Astrocyte (in vitro differentiated cells and primary cell): ENCODE measurements around the gene OGFOD3. TPM values are rescaled to one million over a fixed set of nuclear protein-coding genes. Genes with fewer than 3 reads are reported as not detected.

Source experiments
- DNase-seq: peaks from one replicate; pipeline ENCODE4 v3.0.0-alpha.2; 2010; ENCODE audit warnings: low read depth
- FAIRE-seq: peaks from 2 replicates; lab custom pipeline; 2011; peaks lifted over from hg19 to GRCh38; lab: Jason Lieb, UNC
- H2AFZ ChIP-seq: 2 replicates; pipeline ENCODE4 v1.6.0; 2012; ENCODE audit warnings: low read depth, low read length, inconsistent platforms
- H3K27ac ChIP-seq: 2 replicates; pipeline ENCODE4 v1.5.1; 2011; ENCODE audit warnings: low read depth, low read length, inconsistent platforms
- H3K27me3 ChIP-seq: 2 replicates; pipeline ENCODE4 v1.6.0; 2011; ENCODE audit warnings: low read length, inconsistent platforms; ENCODE audit not compliant: insufficient read depth
- H3K36me3 ChIP-seq: 2 replicates; pipeline ENCODE4 v1.5.1; 2011; ENCODE audit warnings: low read length, inconsistent platforms; ENCODE audit not compliant: insufficient read depth
- H3K4me1 ChIP-seq: 2 replicates; pipeline ENCODE4 v1.5.1; 2011; ENCODE audit warnings: low read length, inconsistent platforms; ENCODE audit not compliant: insufficient read depth
- H3K4me2 ChIP-seq: 2 replicates; pipeline ENCODE4 v1.6.0; 2012; ENCODE audit warnings: low read length, inconsistent platforms
- H3K4me3 ChIP-seq: 2 replicates; pipeline ENCODE4 v1.5.1; 2011; ENCODE audit warnings: low read depth, mild to moderate bottlenecking, low read length, inconsistent platforms; ENCODE audit not compliant: insufficient read depth
- H3K79me2 ChIP-seq: 2 replicates; pipeline ENCODE4 v1.6.0; 2012; ENCODE audit warnings: mild to moderate bottlenecking, low read length, inconsistent platforms; ENCODE audit not compliant: insufficient read depth
- H3K9ac ChIP-seq: 2 replicates; pipeline ENCODE4 v1.6.0; 2012; ENCODE audit warnings: mild to moderate bottlenecking, low read length, inconsistent platforms
- H3K9me3 ChIP-seq: 2 replicates; pipeline ENCODE4 v1.5.1; 2012; ENCODE audit warnings: low read depth, mild to moderate bottlenecking, low read length, inconsistent platforms; ENCODE audit not compliant: insufficient read depth
- H4K20me1 ChIP-seq: 2 replicates; pipeline ENCODE4 v1.6.0; 2012; ENCODE audit warnings: low read length, inconsistent platforms; ENCODE audit not compliant: insufficient read depth
- H3K27ac Mint-ChIP-seq: one replicate; pipeline ENCODE4 v1.8.0; 2021; ENCODE audit warnings: mild to moderate bottlenecking, mixed read lengths; ENCODE audit not compliant: unreplicated experiment
- H3K27me3 Mint-ChIP-seq: one replicate; pipeline ENCODE4 v1.8.0; 2021; ENCODE audit warnings: low read depth, mixed read lengths; ENCODE audit not compliant: unreplicated experiment
- H3K36me3 Mint-ChIP-seq: one replicate; pipeline ENCODE4 v1.8.0; 2021; ENCODE audit warnings: low read depth, mixed read lengths; ENCODE audit not compliant: unreplicated experiment
- H3K4me1 Mint-ChIP-seq: one replicate; pipeline ENCODE4 v1.8.0; 2021; ENCODE audit warnings: low read depth, mixed read lengths; ENCODE audit not compliant: unreplicated experiment
- H3K4me3 Mint-ChIP-seq: one replicate; pipeline ENCODE4 v1.8.0; 2021; ENCODE audit warnings: mild to moderate bottlenecking, moderate library complexity, mixed read lengths; ENCODE audit not compliant: unreplicated experiment
- H3K9me3 Mint-ChIP-seq: one replicate; pipeline ENCODE4 v1.8.0; 2021; ENCODE audit warnings: mild to moderate bottlenecking, mixed read lengths; ENCODE audit not compliant: unreplicated experiment
- CTCF ChIP-seq: IDR thresholded peaks from 2 replicates; pipeline ENCODE4 v1.5.1; 2011; ENCODE audit warnings: low read depth, mild to moderate bottlenecking, inconsistent platforms, low read length, moderate library complexity; ENCODE audit not compliant: insufficient read depth
- EZH2 ChIP-seq: IDR thresholded peaks from 2 replicates; pipeline ENCODE4 v1.6.1; 2012; ENCODE audit warnings: mild to moderate bottlenecking, low read length, inconsistent platforms; ENCODE audit not compliant: insufficient read depth
- total RNA-seq: library from RNA; stranded (reverse); gene quantifications from 2 replicates; pipeline ENCODE4 v1.2.1, GENCODE V29; 2021

Gene OGFOD3
- total RNA-seq, 1 donor from 2014 or later, result 20.9 TPM

DNA sequence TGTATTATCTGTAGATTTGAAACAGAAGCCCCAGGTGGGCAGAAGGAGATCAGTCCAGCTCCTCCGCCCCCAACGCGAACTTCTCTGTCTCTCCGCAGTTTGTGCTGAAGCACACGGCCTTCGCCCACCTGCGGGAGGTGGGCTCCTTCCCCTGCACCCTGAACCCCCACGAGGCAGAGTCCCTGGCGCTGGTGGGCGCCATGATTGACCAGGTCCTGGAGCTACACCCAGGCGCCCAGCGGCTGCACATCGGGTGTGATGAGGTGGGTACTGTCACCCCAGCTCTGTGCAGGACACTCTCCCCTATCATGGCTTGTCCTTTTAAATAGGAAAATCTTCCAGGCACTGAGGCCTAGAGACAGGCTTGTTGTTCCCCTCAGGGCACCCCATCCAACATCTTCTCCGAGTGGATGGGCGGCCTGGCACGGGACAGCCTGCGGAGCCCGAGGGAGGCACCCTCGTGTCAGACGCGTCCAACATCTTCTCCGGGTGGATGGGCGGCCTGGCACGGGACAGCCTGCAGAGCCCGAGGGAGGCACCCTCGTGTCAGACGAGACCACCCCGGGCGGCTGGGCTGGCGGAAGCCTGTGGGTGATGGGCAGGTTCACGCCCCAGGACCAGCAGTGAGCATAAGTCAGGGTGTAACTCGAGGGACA lies 15.3 kb upstream of the OGFOD3 start:
- peaks cover 4% of the 10 kb centered on the region for H3K4me1 ChIP-seq
- H3K9ac ChIP-seq, result no peak overlapping the region
- H3K27ac Mint-ChIP-seq, result no peak overlapping the region
- H3K4me3 ChIP-seq, result no peak overlapping the region
- peaks cover 7% of the 10 kb centered on the region for H3K36me3 Mint-ChIP-seq
- H3K9me3 Mint-ChIP-seq, result no peaks in the 10 kb centered on the region
- no peaks in the 10 kb centered on the region for H3K36me3 ChIP-seq
- H3K27me3 ChIP-seq, result no peaks in the 10 kb centered on the region
- no peaks in the 10 kb centered on the region for H4K20me1 ChIP-seq
- H3K9me3 ChIP-seq, result no peaks in the 10 kb centered on the region
- TF ChIP-seq CTCF (no peak), EZH2 (no peak)
- no peak for FAIRE-seq
- H3K4me3 Mint-ChIP-seq, result no peak overlapping the region
- H3K4me2 ChIP-seq, result no peak overlapping the region
- no peak overlapping the region for H2AFZ ChIP-seq
- no peak overlapping the region for H3K27ac ChIP-seq
- no peaks in the 10 kb centered on the region for H3K79me2 ChIP-seq
- H3K4me1 Mint-ChIP-seq, result peaks cover 3% of the 10 kb centered on the region
- DNase-seq, result no peak
- H3K27me3 Mint-ChIP-seq, result peaks cover 9% of the 10 kb centered on the region

DNA sequence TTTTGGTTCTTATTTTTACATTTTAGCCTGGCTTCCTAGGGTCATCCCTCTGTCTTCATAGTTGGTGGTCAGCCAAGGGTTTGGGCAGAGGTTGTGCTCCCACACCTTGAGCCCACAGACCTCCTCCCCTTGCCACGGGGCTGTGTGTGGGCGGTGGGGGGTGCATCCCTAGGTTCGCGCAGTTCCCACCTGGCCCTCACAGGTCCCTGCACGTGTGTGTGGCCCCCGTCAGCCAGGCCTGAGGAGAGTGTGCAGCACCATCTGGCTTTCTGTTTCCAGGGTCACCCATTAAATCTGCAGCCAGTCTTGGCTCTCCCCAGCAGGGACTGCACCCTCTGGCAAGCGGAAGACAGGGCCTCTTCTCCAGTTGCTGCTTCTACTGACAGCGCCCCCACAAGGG lies 13.6 kb upstream of the OGFOD3 start:
- TF ChIP-seq CTCF (no peak), EZH2 (no peak)
- H3K27me3 Mint-ChIP-seq, result peaks cover 13% of the 10 kb centered on the region
- no peak for DNase-seq

DNA sequence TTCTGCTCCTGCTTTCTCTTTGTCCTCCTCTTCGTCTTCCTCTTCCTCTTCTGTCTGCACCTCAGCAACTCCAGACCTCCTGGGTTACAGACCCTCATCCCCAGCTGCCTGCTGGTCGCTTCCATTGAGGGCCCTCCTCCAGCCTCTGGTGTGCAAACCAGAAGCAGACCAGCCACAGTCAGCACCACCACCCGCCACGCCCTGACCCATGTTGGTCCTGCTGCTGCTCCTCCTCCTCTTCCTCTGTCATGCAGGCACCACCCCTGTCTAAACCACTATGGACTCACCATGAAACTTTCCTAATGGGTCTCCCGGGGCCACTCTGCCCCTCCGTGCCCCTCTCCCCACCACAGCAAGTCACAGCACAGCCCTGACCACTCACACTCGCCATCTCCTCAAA lies 11.4 kb upstream of the OGFOD3 start:
- no peak overlapping the region for H3K9ac ChIP-seq
- H3K4me1 Mint-ChIP-seq, result no peaks in the 10 kb centered on the region
- H3K27ac Mint-ChIP-seq, result no peak overlapping the region
- no peaks in the 10 kb centered on the region for H3K36me3 ChIP-seq
- peaks cover 3% of the 10 kb centered on the region for H3K9me3 Mint-ChIP-seq
- no peak overlapping the region for H3K27ac ChIP-seq
- no peak for FAIRE-seq
- TF ChIP-seq EZH2 (no peak), CTCF (no peak)
- H3K4me3 ChIP-seq, result no peak overlapping the region
- no peaks in the 10 kb centered on the region for H3K79me2 ChIP-seq
- peaks cover 13% of the 10 kb centered on the region for H3K27me3 Mint-ChIP-seq
- H3K36me3 Mint-ChIP-seq, result peaks cover 7% of the 10 kb centered on the region
- H3K4me2 ChIP-seq, result no peak overlapping the region
- H4K20me1 ChIP-seq, result no peaks in the 10 kb centered on the region
- H2AFZ ChIP-seq, result no peak overlapping the region
- no peaks in the 10 kb centered on the region for H3K27me3 ChIP-seq
- DNase-seq, result no peak
- H3K4me3 Mint-ChIP-seq, result peak overlapping the region; percentile 50
- no peaks in the 10 kb centered on the region for H3K4me1 ChIP-seq
- H3K9me3 ChIP-seq, result no peaks in the 10 kb centered on the region

More for the DNA sequence above, 13.6 kb upstream of the OGFOD3 start:
- no peak overlapping the region for H3K4me3 Mint-ChIP-seq
- H3K4me3 ChIP-seq, result no peak overlapping the region
- no peak for FAIRE-seq
- H2AFZ ChIP-seq, result no peak overlapping the region
- H3K36me3 ChIP-seq, result no peaks in the 10 kb centered on the region
- H4K20me1 ChIP-seq, result no peaks in the 10 kb centered on the region
- H3K9ac ChIP-seq, result no peak overlapping the region
- H3K9me3 ChIP-seq, result no peaks in the 10 kb centered on the region
- no peak overlapping the region for H3K27ac Mint-ChIP-seq
- no peaks in the 10 kb centered on the region for H3K27me3 ChIP-seq
- H3K9me3 Mint-ChIP-seq, result peaks cover 3% of the 10 kb centered on the region
- peaks cover 3% of the 10 kb centered on the region for H3K4me1 Mint-ChIP-seq
- no peak overlapping the region for H3K4me2 ChIP-seq
- no peak overlapping the region for H3K27ac ChIP-seq
- peaks cover 7% of the 10 kb centered on the region for H3K36me3 Mint-ChIP-seq
- no peaks in the 10 kb centered on the region for H3K79me2 ChIP-seq
- H3K4me1 ChIP-seq, result peaks cover 4% of the 10 kb centered on the region
